AG10803 (cell line): ENCODE measurements around the gene SYT8.

Experiments
- DNase-seq: peaks from one replicate; pipeline ENCODE4 v3.0.0; 2010; ENCODE audit warnings: low read depth
- H3K4me3 ChIP-seq: 2 replicates; pipeline ENCODE4 v1.5.1; 2011; ENCODE audit warnings: mild to moderate bottlenecking, low read length, control low read depth
- CTCF ChIP-seq: conservative IDR thresholded peaks from 2 replicates; pipeline ENCODE4 v1.5.1; 2011; ENCODE audit warnings: mild to moderate bottlenecking, low read length, control low read depth, inconsistent platforms

SYT8 gene

GRCh38 chr11:1834779-1835670, at the start of gene SYT8:
Gene SYT8, plus strand, starts transcription at chr11:1834990. Its CDS starts 116 bp downstream, at chr11:1835106.
- TF ChIP-seq CTCF = no peak
- DNase-seq = no peak
- H3K4me3 ChIP-seq = no peak within 1 kb of the TSS

GRCh38 chr11:1785749-1786413, 48.9 kb upstream of the SYT8 start:
- peak; percentile 34 for DNase-seq
- TF ChIP-seq CTCF = 0 out of 2 replicates have a peak, but pooled peaks have one; percentile 9

GRCh38 chr11:1786466-1786865, 48.3 kb upstream of the SYT8 start:
- no peak for DNase-seq
- no peak for TF ChIP-seq CTCF
- H3K4me3 ChIP-seq = no peak overlapping the region

More at GRCh38 chr11:1785749-1786413, 48.9 kb upstream of the SYT8 start:
- H3K4me3 ChIP-seq = no peak overlapping the region

GRCh38 chr11:1791912-1792311, 42.9 kb upstream of the SYT8 start:
- no peak for DNase-seq
- no peak for TF ChIP-seq CTCF
- no peak overlapping the region for H3K4me3 ChIP-seq

- DNase-seq = no peak
- TF ChIP-seq CTCF = no peak
- H3K4me3 ChIP-seq = no peak overlapping the region
These were observed 42.3 kb upstream of the SYT8 start for GRCh38 chr11:1792461-1792860.

- no peak for TF ChIP-seq CTCF
- no peak overlapping the region for H3K4me3 ChIP-seq
- no peak for DNase-seq
These were observed 41.7 kb upstream of the SYT8 start for GRCh38 chr11:1793081-1793480.
